GM12801 (cell line): ENCODE results near the gene SRCIN1.

Experiments
- TF ChIP-seq, protein P1 (sequence below): IDR thresholded peaks from one replicate; pipeline ENCODE4 v1.5.1; 2011; ENCODE audit warnings: control low read depth; ENCODE audit not compliant: insufficient read length; ENCODE audit errors: extremely low read depth

The SRCIN1 gene

DNA sequence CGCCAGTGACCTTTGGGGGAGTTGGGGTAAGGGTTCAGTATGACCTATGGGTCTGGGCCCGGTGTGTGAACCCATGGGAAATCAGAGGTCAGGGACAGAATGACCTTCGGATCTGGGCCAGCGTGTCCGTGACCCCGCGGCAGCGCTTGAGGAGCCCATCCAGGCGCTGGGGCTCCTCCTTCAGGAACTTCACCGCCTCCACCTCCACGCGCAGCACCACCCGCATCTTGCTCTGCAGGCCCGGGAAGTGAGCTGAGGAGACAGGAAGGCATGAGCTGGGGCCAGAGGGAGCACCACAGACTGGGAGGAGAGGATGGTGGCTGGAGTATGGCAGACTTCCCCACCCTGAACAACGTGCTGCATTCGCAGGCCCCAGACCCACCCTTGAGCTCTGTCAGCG, 53.4 kb downstream of the SRCIN1 start:
- TF ChIP-seq, protein P1, sequence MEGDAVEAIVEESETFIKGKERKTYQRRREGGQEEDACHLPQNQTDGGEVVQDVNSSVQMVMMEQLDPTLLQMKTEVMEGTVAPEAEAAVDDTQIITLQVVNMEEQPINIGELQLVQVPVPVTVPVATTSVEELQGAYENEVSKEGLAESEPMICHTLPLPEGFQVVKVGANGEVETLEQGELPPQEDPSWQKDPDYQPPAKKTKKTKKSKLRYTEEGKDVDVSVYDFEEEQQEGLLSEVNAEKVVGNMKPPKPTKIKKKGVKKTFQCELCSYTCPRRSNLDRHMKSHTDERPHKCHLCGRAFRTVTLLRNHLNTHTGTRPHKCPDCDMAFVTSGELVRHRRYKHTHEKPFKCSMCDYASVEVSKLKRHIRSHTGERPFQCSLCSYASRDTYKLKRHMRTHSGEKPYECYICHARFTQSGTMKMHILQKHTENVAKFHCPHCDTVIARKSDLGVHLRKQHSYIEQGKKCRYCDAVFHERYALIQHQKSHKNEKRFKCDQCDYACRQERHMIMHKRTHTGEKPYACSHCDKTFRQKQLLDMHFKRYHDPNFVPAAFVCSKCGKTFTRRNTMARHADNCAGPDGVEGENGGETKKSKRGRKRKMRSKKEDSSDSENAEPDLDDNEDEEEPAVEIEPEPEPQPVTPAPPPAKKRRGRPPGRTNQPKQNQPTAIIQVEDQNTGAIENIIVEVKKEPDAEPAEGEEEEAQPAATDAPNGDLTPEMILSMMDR, result no peak

GRCh38 chr17:38551121-38551520, 54.6 kb downstream of the SRCIN1 start:
- TF ChIP-seq, protein P1, result no peak

DNA sequence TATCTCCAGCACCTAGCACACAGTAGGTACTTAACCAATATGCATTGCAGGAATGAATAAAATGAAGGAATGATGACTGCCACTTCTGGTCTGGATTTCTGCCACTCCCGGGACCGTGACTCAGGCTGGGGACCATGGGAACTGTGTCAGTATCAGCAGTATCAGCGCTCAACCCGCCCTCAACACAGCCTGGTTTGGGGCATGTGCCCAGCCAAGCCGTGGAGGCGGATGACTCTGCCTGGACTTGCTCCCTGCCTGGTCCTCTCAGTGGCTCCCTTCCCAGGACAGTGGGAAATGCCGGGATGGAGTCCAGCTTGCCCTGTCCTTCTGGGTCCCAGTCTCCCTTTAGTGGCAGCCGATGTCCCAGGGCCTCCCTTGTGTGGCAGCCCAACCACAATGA, 55.1 kb downstream of the SRCIN1 start:
- TF ChIP-seq, protein P1, result no peak

GRCh38 chr17:38549285-38549684, 56.5 kb downstream of the SRCIN1 start:
- TF ChIP-seq, protein P1, result no peak

- TF ChIP-seq, protein P1, result no peak
Measured at GRCh38 chr17:38547444-38547843, 58.3 kb downstream of the SRCIN1 start.

DNA sequence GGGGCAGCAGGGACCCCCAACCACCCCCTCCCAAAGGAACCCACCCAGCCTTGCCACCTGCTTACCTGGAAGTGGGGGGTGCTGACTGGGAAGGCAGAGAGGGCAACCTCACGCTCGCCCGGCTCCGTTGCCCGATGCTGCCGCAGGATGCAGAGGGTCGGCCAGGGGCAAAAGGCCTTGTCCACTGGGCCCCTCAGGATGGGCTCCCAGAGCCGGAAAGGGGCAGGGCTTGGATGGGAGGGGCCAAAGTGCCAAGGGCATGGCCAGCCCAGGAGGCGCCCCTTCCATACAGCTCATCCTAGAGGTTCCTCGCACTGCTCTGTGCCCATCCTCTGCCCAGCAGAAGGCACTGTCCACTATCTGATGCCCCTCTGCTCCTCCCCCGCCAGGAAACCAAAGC, 59.4 kb downstream of the SRCIN1 start:
- TF ChIP-seq, protein P1, result no peak

- TF ChIP-seq, protein P1, result no peak
Measured at GRCh38 chr17:38545531-38546225, 60.1 kb downstream of the SRCIN1 start.

- TF ChIP-seq, protein P1, result no peak
Measured at GRCh38 chr17:38544839-38545209, 60.9 kb downstream of the SRCIN1 start.
